SW 1271 (cell line): ENCODE results near the gene CFAP65.

Experiments
- DNase-seq, 2 experiments: peaks; one replicate each; lab custom pipeline; 2025; lab: John Stamatoyannopoulos, UW

Gene CFAP65

DNA sequence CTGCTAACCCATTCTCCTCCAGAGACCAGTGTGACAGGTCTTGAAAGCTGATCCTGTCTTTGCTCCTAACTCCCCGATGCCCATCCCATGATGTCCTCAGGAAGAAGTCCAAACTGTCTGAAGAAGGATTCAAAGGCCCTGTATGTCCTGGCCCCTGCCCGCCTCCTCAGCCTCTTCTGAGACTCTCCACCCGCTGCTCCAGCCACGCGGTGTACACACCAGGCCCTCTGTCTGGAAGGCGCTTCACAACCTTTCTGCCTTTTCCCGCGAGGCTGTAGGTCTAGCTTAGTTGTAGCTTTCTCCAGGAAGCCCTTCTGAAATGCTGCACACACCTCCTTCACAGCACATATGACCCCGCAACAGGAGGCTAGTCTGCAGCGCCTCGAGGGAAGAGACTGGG lies 24.6 kb downstream of the CFAP65 start:
- no peak for DNase-seq

- DNase-seq: no peak
Measured at GRCh38 chr2:219010873-219011272, 30.4 kb downstream of the CFAP65 start.

DNA sequence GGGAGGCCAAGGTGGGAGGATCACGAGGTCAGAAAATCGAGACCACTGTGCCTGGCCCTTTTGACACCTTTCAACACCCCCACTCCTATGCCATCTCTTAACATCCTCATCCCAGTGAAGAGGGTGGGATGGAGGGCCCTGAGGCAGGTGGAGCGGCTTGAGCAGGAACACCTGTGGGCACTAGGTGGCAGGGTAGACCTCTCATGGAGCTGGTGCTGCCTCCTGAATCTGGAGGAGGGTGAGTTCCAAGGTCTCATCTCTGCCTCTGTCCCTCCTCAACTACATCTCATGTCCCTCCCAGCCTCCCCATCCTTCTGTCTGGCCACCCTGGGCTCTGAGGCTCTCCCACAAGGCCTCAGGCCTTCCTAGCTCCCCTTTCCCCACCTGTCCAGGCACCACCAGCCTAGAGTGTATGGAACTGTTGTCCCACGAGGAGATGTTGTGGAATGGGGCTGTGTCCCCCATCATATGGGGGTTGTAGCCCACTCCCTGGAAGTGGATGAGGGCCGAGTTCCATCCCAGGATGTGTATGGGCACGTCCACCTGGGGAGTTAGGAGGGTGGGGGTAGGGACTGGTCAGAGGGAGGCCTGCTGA lies 31.1 kb downstream of the CFAP65 start:
- peak in 1 of 2 experiments; percentile 15 for DNase-seq

GRCh38 chr2:219009294-219009693 lies 32.0 kb downstream of the CFAP65 start:
- DNase-seq: no peak

DNA sequence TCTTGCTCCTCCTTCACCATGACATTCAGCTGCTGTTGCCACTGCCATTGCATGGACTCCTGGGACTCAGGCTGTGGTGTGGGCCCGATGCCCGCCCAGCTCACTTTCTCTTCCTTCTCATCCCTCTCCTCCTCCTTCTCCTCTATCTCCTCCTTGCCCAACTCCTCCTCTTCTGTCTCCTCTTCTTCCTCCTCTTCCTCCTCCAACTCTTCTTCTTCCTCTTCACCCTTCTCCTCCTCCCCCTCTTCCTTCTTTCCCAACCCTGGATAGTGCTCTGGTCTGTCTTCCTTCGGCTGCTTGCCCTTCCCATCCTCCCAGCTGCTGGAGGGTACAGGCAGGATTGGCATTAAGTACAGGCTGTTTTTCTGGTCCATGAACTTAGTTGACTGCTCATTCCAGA lies 37.3 kb downstream of the CFAP65 start:
- DNase-seq: no peak

DNA sequence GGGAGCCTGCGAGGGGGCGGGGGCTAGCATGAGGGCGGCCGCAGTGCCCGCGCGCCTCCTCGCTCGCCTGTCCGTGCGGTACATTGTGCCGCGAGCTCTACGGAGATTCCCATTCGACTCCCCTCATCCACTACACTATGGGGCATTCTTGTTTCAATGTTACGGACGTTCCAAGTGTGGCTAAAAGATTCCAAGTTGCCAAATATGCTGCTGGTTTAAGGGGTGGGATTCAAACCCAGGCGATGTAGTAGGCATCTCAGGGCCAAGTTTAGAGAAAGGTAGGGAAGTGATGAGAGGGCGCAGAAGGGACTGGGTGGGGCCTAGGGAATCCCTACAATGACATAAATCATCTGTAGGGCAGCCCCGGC lies 38.1 kb downstream of the CFAP65 start:
- no peak for DNase-seq

- DNase-seq: peak in 1 of 2 experiments; percentile 15
Measured at GRCh38 chr2:219002395-219003266, 38.7 kb downstream of the CFAP65 start.

- DNase-seq: no peak
Measured at GRCh38 chr2:219001577-219002394, 39.5 kb downstream of the CFAP65 start.

DNA sequence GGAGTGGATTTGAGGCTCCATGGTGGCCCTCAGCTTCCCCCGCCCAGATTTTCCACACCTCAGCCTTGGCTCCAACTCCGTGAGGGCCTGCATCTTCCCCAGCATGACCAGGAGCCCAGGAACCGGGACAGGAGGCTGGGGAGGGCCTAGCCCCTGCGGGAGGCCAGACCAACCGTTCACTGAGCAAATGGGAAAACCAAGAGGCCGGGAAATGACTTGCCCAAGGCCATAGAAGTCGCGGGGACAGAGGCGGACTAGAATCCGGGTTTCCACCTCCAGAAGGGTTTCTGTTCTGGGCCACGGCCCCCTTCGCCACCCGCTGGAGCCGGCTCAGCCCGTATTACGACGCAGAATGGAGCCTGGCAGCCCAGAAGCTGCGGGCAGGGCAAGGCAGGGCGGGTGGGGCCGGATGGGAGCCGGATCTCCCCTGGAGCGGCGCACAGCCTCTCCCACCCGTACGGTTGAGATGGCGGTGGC lies 40.2 kb downstream of the CFAP65 start:
- DNase-seq: no peak

GRCh38 chr2:219000569-219000960 lies 40.8 kb downstream of the CFAP65 start:
- DNase-seq: no peak

DNA sequence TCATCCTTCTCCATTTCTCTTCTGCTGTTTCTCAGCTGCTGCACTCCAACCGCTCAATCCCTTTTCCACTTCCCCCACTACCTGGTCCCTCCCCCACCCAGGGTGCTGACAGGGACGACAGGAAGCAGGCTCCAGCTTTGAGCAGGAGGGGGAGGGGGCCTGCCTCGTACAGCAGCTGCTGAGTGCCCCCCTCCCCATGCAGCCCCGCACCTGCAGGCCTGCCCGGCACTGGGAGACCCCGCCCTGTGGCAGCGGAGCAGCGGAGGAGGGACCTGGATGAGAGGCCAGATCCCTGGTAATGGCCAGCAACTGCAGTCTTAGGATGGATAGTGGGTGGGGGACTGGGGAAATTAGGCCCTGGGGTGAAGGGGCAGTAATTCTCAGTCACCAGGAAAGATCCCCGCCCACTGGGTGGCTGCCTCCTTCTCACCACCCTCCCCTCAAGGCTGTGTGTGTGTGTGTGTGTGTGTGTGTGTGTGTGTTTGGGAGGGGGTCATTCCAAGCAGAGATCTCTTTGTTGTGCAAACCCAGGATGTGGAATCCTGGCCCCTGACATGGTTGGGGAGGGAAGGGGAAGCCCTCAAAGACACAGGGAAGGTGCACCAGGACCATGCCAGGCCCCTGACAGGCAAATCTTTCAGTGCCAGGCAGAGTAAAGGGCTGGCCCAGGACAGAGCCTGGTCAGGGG lies 41.3 kb downstream of the CFAP65 start:
- no peak for DNase-seq

- DNase-seq: no peak
Measured at GRCh38 chr2:218999021-218999880, 42.1 kb downstream of the CFAP65 start.

- no peak for DNase-seq
Measured at GRCh38 chr2:218998414-218999002, 42.8 kb downstream of the CFAP65 start.

- DNase-seq: no peak
Measured at GRCh38 chr2:218997731-218998130, 43.6 kb downstream of the CFAP65 start.

- DNase-seq: no peak
Measured at GRCh38 chr2:218996937-218997336, 44.4 kb downstream of the CFAP65 start.

DNA sequence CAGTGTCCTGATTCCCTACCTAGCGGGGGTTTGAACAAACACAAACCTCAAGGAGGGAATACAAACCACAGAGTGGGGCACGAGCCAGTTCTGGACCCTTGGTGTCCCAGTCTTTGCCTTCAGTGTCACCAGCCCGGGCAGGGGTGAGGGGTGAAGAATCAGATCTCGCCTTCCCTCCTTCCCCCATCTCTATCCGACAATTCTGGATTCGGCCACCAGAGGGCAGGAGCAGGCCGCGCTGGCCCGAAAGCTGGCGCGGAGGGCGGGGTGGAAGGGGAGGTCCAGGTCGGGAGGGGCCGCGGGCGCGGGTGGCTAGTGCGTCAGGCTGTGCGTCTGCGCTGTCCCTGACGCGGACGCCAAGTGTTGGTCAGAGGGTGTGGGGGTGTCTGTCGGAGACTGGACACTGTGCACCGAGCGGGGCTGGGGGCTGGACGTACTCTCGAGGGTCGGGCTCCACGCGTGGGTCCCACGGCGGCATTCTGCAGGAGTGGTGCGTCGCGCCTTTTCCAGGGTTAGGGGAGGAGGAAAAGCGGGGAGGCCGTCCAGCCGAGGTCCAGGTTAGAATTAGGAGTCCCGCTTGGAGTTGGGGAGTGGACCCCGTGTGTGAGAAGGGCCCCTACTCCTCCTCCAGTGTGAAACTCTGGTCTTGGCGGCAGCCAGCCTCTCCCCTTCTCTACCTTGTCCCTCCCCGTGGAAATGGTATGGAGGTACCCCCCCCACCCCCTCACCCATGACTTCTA lies 45.2 kb downstream of the CFAP65 start:
- peak; percentile 42 to 75 for DNase-seq

DNA sequence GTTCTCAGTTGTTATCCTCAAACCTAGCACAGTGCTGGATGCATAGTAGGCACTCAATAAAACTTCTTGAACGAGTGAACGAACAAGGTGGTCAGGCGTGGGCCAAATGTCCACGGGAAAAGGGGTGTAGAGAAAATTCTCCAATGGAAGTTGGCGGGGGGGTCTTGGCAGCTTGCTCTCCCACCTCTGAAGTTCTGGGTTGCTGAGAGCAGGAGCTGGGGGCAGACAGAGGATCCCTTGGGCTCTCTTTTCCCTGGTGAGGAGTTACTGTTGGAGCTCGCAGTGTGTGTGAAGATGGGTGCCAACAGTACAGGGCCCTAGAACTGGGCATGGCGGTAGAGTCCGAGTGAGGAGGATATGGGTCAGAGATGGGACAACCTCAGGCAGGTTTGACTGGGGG lies 45.8 kb downstream of the CFAP65 start:
- no peak for DNase-seq

DNA sequence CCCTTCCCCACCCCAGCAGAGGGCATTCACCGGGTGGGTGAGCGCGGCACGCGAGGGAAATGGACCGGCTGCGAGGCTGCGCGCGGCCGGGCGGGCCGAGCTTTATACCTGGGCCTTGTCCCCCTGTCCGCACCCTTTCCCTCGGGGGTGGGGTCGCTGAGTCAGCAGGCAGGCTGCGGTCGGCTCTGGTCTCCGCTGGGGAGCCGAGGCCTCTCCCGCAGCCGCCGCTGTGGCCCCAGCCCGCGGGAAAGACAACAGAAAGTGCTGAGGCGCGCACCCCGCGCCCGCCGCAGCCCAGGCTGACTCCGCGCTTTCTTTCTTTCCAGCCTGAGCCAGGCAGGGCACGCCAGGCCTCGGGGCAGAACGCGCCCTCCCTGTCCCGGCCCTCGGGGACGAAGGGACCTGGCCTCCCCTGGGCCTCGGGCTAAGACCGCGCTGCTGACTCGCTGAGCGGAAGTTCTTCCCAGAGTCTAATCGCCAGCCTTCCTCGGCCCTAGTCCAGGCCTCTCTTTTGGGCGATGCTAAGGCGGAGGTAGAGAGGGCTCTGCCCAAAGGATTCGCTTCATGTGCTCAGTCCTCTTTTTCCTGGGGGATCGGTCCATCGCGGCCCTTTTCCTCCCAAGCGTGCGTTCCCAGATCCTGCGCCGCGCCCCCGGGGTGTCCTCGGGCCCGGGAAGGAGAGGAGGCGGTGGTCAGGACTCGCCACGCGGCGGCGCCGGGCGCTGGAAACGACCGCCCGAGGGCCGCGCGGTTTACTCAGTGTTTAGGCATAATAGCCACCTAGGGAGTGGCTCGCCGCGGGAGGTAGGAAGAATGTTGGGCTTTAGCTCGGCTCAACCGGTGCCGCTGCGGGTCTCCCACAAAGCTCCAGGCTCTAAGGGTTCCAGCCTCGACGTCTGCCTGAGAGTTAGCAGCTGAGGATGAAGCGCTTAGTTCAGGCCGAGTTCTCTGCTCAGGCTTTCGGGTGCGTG lies 47.7 kb downstream of the CFAP65 start, which contains the start of gene CRYBA2:
TSS of gene CRYBA2 (minus strand) at position 78 of the 971 bp plus-strand sequence. CDS start 246 bp downstream, outside the sequence.
- no peak for DNase-seq
